ENCODE measurements around the gene CTDSP2. TPM values are rescaled to one million over a fixed set of nuclear protein-coding genes. Genes with fewer than 3 reads are reported as not detected.

The CTDSP2 gene
- total and polyA plus RNA-seq, 2 of the 8 experiments (the other 6 are each of a cell fraction or from before 2014, with no cell fraction given), result 71.3 to 91.7 TPM

DNA sequence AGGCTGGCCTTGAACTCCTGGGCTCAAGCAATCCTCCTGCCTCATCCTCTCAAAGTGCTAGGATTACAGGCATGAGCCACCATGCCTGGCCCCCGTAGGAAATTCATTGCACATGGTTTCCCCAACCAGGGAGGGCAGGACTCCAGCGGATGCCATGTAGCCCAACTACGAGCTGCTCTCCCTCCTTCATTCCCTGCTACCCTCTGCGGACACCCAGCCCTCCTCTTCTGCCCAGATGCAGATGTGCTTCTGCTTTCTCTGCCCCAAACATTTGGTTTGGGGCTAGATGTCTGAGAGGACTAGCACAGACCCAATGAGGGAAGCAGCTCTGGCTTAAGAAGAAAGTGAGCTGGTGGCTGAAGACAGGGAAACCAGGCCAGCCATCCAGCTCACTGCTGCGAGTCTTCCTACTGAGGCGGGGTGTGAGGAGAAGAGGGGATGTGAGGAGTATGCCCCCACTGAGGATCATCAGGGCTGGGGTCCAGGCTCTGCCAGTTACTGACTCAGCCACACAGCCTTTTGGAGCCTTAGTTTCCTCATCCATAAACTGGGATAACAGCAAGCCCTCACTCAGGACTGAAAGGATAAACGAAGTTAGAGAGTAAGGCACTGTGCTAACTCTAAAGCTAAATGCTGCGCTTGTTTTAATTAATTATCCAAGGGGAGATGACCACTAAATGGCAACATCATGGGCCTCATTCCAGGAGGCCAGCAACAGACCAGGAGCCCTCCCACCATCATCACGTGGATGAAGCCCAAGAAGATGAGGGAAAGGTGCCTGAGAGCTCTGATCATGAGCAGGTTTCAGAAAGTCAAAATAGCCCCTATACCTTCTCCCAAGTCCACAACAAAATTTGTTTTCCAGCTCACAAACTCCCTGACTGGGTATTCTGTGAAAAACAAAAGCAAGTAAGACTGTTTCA, 10.9 kb downstream of the CTDSP2 start (continued):
- no peak for TF ChIP-seq JUN (IDR thresholded peaks at IDR 0.05; ENCODE audit: low read depth, low read length)
- no peak for TF ChIP-seq CBX5 (IDR thresholded peaks at IDR 0.05; ENCODE audit: low read depth, low read length)

Data from H1 (cell line).